ENCODE measurements around the gene KIF23.
A peak's percentile ranks its signal among the peaks of the same experiment; 100 is the strongest.

Gene KIF23

GRCh38 chr15:69479081-69479480 is 64.9 kb downstream of the KIF23 start:
- DNase-seq (ENCODE audit: low read depth): no peak
- no peak for TF ChIP-seq CTCF (conservative IDR thresholded peaks at IDR 0.05; ENCODE audit: low read length)
- no peak overlapping the region for H3K4me3 ChIP-seq (ENCODE audit: low read length)

- no peak for TF ChIP-seq CTCF (conservative IDR thresholded peaks at IDR 0.05; ENCODE audit: low read length)
- DNase-seq (ENCODE audit: low read depth): no peak
Observed at GRCh38 chr15:69479971-69480370, 65.8 kb downstream of the KIF23 start.

GRCh38 chr15:69480932-69481331 is 66.8 kb downstream of the KIF23 start:
- DNase-seq (ENCODE audit: low read depth): no peak
- no peak for TF ChIP-seq CTCF (conservative IDR thresholded peaks at IDR 0.05; ENCODE audit: low read length)
- no peak overlapping the region for H3K4me3 ChIP-seq (ENCODE audit: low read length)

More at GRCh38 chr15:69479971-69480370, 65.8 kb downstream of the KIF23 start:
- H3K4me3 ChIP-seq (ENCODE audit: low read length): no peak overlapping the region

- no peak overlapping the region for H3K4me3 ChIP-seq (ENCODE audit: low read length)
- no peak for TF ChIP-seq CTCF (conservative IDR thresholded peaks at IDR 0.05; ENCODE audit: low read length)
- no peak for DNase-seq (ENCODE audit: low read depth)
Observed at GRCh38 chr15:69482686-69483256, 68.6 kb downstream of the KIF23 start.

DNA sequence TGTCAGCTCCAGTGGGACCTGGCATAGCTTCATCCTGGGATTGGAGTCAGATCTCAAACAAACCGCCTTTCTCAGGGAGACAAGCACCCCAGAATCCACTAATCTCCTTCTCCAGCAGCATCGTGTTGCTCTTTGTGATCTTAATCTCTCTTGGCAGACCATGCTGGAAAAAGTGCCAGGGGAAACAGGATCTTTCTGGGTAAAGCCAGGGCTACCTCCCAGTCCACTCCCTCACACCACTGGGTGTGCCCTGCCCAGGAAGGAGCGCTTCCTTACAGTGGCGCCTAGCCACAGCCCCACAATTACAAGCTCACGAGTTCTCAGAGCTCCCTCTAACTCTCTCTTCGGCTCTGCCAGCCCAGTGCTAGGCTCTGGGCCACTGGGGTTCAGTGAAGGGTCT is 70.7 kb downstream of the KIF23 start:
- DNase-seq (ENCODE audit: low read depth): no peak
- TF ChIP-seq CTCF (conservative IDR thresholded peaks at IDR 0.05; ENCODE audit: low read length): no peak
- H3K4me3 ChIP-seq (ENCODE audit: low read length): no peak overlapping the region

GRCh38 chr15:69486481-69487110 is 72.4 kb downstream of the KIF23 start:
- TF ChIP-seq CTCF (conservative IDR thresholded peaks at IDR 0.05; ENCODE audit: low read length): no peak
- H3K4me3 ChIP-seq (ENCODE audit: low read length): no peak overlapping the region
- no peak for DNase-seq (ENCODE audit: low read depth)

GRCh38 chr15:69489073-69489571 is 75.0 kb downstream of the KIF23 start:
- TF ChIP-seq CTCF (conservative IDR thresholded peaks at IDR 0.05; ENCODE audit: low read length): no peak
- peak; percentile 77 for DNase-seq (ENCODE audit: low read depth)
- H3K4me3 ChIP-seq (ENCODE audit: low read length): no peak overlapping the region
